ENCODE measurements around the gene TLE5.
"Not testable (repeated sequence)": the region's sequence is repeated elsewhere in the genome, so short reads cannot be mapped to it uniquely, and the experiment has no call there.

The TLE5 gene

GRCh38 chr19:3015126-3016057, 46.9 kb downstream of the TLE5 start:
- H3K27ac ChIP-seq = no peak overlapping the region
- H3K36me3 ChIP-seq (replicated peaks) = no peaks in the 10 kb centered on the region
- no peak overlapping the region for H3K4me3 ChIP-seq (ENCODE audit: low read depth, low read length)
- no peak for DNase-seq
- in situ Hi-C loops (cut with HindIII; ENCODE audit: low pct_ligation_motif_present, low sequenced_read_pairs) = no loop called here
- H3K27me3 ChIP-seq (replicated peaks) = peaks cover 2% of the 10 kb centered on the region
- no peak for TF ChIP-seq CTCF (IDR thresholded peaks at IDR 0.05; ENCODE audit: low read depth, low read length, missing control alignments)

GRCh38 chr19:3014135-3014534, 48.2 kb downstream of the TLE5 start:
- H3K36me3 ChIP-seq (replicated peaks) = no peaks in the 10 kb centered on the region
- DNase-seq = no peak

GRCh38 chr19:3013263-3013725, 49.0 kb downstream of the TLE5 start:
- no peak overlapping the region for H3K27ac ChIP-seq
- in situ Hi-C loops (cut with HindIII; ENCODE audit: low pct_ligation_motif_present, low sequenced_read_pairs) = no loop called here
- no peaks in the 10 kb centered on the region for H3K36me3 ChIP-seq (replicated peaks)
- H3K27me3 ChIP-seq (replicated peaks) = peaks cover 2% of the 10 kb centered on the region
- TF ChIP-seq CTCF (IDR thresholded peaks at IDR 0.05; ENCODE audit: low read depth, low read length, missing control alignments) = no peak
- no peak overlapping the region for H3K4me3 ChIP-seq (ENCODE audit: low read depth, low read length)
- DNase-seq = no peak

More at GRCh38 chr19:3014135-3014534, 48.2 kb downstream of the TLE5 start:
- Histone ChIP-seq H3K27ac (no peak overlapping the region), H3K27me3 (replicated peaks) (peaks cover 2% of the 10 kb centered on the region), H3K4me3 (ENCODE audit: low read depth, low read length) (no peak overlapping the region)
- in situ Hi-C loops (cut with HindIII; ENCODE audit: low pct_ligation_motif_present, low sequenced_read_pairs) = no loop called here
- TF ChIP-seq CTCF (IDR thresholded peaks at IDR 0.05; ENCODE audit: low read depth, low read length, missing control alignments) = no peak

GRCh38 chr19:3012621-3013262, 49.6 kb downstream of the TLE5 start:
- peaks cover 2% of the 10 kb centered on the region for H3K27me3 ChIP-seq (replicated peaks)
- no peaks in the 10 kb centered on the region for H3K36me3 ChIP-seq (replicated peaks)
- no peak overlapping the region for H3K4me3 ChIP-seq (ENCODE audit: low read depth, low read length)
- H3K27ac ChIP-seq = no peak overlapping the region
- in situ Hi-C loops (cut with HindIII; ENCODE audit: low pct_ligation_motif_present, low sequenced_read_pairs) = no loop called here
- no peak for TF ChIP-seq CTCF (IDR thresholded peaks at IDR 0.05; ENCODE audit: low read depth, low read length, missing control alignments)
- no peak for DNase-seq

- H3K4me3 ChIP-seq (ENCODE audit: low read depth, low read length); H3K36me3 ChIP-seq (replicated peaks); H3K27me3 ChIP-seq (replicated peaks); DNase-seq; H3K27ac ChIP-seq; in situ Hi-C loops (cut with HindIII; ENCODE audit: low pct_ligation_motif_present, low sequenced_read_pairs): not testable (repeated sequence)
Observed at GRCh38 chr19:3012059-3012458, 50.2 kb downstream of the TLE5 start.

- H3K36me3 ChIP-seq (replicated peaks) = no peaks in the 10 kb centered on the region
- no peak overlapping the region for H3K4me3 ChIP-seq (ENCODE audit: low read depth, low read length)
- no peak for TF ChIP-seq CTCF (IDR thresholded peaks at IDR 0.05; ENCODE audit: low read depth, low read length, missing control alignments)
- peaks cover 2% of the 10 kb centered on the region for H3K27me3 ChIP-seq (replicated peaks)
- DNase-seq = no peak
- no peak overlapping the region for H3K27ac ChIP-seq
- in situ Hi-C loops (cut with HindIII; ENCODE audit: low pct_ligation_motif_present, low sequenced_read_pairs) = no loop called here
Observed at GRCh38 chr19:3010871-3011270, 51.4 kb downstream of the TLE5 start.

Data from brain microvascular endothelial cell (primary cell).